Chondrocyte (in vitro differentiated cells): ENCODE measurements around the gene SPATS2. TPM values are rescaled to one million over a fixed set of nuclear protein-coding genes. Genes with fewer than 3 reads are reported as not detected.

Experiments
- DNase-seq: peaks from one replicate; pipeline ENCODE4 v3.0.0; 2021; ENCODE audit warnings: mixed read lengths, low spot score
- H3K27ac Mint-ChIP-seq: one replicate; pipeline ENCODE4 v1.8.0; 2021; ENCODE audit warnings: mild to moderate bottlenecking, moderate library complexity, mixed read lengths; ENCODE audit not compliant: unreplicated experiment
- H3K27me3 Mint-ChIP-seq: 2 replicates; pipeline ENCODE4 v1.8.0; 2021; ENCODE audit warnings: low read depth, mixed read lengths
- H3K36me3 Mint-ChIP-seq: 2 replicates; pipeline ENCODE4 v1.8.0; 2021; ENCODE audit warnings: low read depth, mixed read lengths
- H3K4me1 Mint-ChIP-seq: 2 replicates; pipeline ENCODE4 v1.8.0; 2021; ENCODE audit warnings: low read depth, mild to moderate bottlenecking, mixed read lengths
- H3K4me3 Mint-ChIP-seq: one replicate; pipeline ENCODE4 v1.8.0; 2021; ENCODE audit warnings: mild to moderate bottlenecking, moderate library complexity, mixed read lengths; ENCODE audit not compliant: unreplicated experiment
- H3K9me3 Mint-ChIP-seq: 2 replicates; pipeline ENCODE4 v1.8.0; 2021; ENCODE audit warnings: low read depth, mixed read lengths
- CTCF ChIP-seq: fragments of 200-600 bp; sonication (generic); IDR thresholded peaks from 2 replicates; pipeline ENCODE4 v1.5.0; 2021; ENCODE audit warnings: antibody characterized with exemption, mild to moderate bottlenecking, moderate library complexity
- total RNA-seq: library from RNA; stranded (reverse); gene quantifications from 3 replicates; pipeline ENCODE4 v1.2.1, GENCODE V29; 2021

The SPATS2 gene
- total RNA-seq, 1 donor from 2014 or later = 24.2 TPM

DNA sequence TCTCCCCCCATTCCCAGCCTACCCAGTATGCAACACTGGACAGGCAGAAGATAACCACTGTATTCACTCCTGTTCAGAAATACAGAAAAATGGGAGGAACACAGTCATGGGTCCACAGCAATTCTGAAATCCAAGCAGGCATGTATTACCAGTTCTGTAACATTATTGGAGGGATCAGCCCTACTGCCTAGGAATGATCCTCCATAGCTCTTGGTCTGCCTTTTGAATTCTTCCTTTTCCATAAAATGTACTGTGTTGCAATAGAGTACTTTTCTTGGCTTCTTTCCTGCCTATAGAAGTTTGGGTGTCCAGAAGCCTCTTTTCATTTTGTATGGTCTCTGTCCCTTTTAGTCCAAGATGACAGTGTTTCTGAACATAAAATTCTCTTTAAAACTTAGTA, 46.5 kb downstream of the SPATS2 start:
- no peaks in the 10 kb centered on the region for H3K27me3 Mint-ChIP-seq
- peaks cover 5% of the 10 kb centered on the region for H3K4me1 Mint-ChIP-seq
- no peak for DNase-seq
- TF ChIP-seq CTCF = no peak
- no peak overlapping the region for H3K4me3 Mint-ChIP-seq
- H3K36me3 Mint-ChIP-seq = peaks cover 2% of the 10 kb centered on the region
- no peak overlapping the region for H3K27ac Mint-ChIP-seq
- H3K9me3 Mint-ChIP-seq = no peaks in the 10 kb centered on the region

DNA sequence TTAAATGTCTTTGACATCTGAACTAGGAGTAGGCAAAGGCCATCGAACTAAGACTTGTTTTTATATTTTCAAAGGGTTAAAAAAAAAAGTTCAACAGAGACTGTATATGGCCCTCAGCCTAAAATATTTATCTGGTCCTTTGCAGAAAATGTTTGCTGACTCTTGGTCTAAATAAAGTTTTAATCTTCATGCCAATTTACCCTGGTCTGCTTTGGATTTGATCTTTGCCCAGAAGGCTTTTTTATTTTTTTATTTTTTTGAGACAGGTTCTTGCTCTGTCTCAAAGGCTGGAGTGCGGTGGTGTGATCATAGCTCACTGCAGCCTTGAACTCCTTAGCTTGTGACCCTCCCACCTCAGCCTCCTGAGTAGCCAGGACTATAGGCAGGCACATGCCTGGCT, 47.1 kb downstream of the SPATS2 start:
- no peaks in the 10 kb centered on the region for H3K9me3 Mint-ChIP-seq
- no peak for TF ChIP-seq CTCF
- H3K4me3 Mint-ChIP-seq = no peak overlapping the region
- H3K27me3 Mint-ChIP-seq = no peaks in the 10 kb centered on the region
- H3K36me3 Mint-ChIP-seq = peaks cover 2% of the 10 kb centered on the region
- no peak overlapping the region for H3K27ac Mint-ChIP-seq
- no peak for DNase-seq
- peaks cover 10% of the 10 kb centered on the region for H3K4me1 Mint-ChIP-seq

DNA sequence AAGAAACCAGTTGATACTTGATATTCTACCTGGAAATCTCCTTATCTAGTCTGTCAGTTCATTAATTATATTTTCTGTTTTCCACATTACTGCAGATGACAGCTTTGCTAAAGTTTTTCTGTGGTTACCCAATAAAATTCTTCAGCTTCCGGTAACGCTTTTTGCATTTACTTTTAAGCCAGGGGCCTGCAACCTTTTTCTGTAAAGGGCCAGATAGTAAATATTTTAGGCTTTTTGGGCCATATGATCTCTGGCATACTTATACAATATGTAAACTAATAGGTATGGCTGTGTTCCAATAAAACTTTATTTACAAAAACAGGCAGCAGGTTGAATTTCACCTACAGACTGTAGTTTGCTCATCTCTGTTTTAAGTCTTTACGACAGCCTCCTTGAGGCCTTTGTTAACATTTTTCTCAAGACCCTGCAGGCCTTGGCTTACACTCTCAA, 48.3 kb downstream of the SPATS2 start:
- H3K36me3 Mint-ChIP-seq = peaks cover 2% of the 10 kb centered on the region
- no peak overlapping the region for H3K27ac Mint-ChIP-seq
- H3K9me3 Mint-ChIP-seq = no peaks in the 10 kb centered on the region
- peaks cover 18% of the 10 kb centered on the region for H3K4me1 Mint-ChIP-seq
- H3K4me3 Mint-ChIP-seq = no peak overlapping the region
- no peaks in the 10 kb centered on the region for H3K27me3 Mint-ChIP-seq
- TF ChIP-seq CTCF = no peak
- no peak for DNase-seq

DNA sequence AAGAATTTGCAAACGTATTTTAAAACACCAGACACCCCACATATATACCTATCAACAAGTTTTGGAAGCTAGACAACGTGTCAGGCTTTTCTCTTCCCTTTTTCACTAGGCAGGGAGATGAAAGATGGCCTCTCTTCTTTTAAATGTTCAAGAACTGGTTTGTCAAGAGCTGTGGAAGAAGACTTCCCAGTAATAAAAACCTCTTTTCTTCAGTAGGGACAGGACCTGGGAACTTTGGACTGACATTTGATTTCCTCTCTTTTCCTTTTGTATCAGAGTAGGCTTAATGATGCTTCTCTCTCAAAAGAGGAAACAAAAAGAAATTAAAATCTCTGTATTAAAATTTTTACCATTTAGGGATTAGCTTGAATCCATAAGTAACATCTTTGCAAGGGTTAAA, 49.6 kb downstream of the SPATS2 start:
- Mint-ChIP-seq H3K4me3 (no peak overlapping the region), H3K9me3 (no peaks in the 10 kb centered on the region), H3K36me3 (no peaks in the 10 kb centered on the region), H3K27ac (no peak overlapping the region), H3K4me1 (peaks cover 24% of the 10 kb centered on the region), H3K27me3 (no peaks in the 10 kb centered on the region)
- no peak for DNase-seq
- no peak for TF ChIP-seq CTCF

- no peak for TF ChIP-seq CTCF
- DNase-seq = no peak
- no peaks in the 10 kb centered on the region for H3K36me3 Mint-ChIP-seq
- no peak overlapping the region for H3K27ac Mint-ChIP-seq
- no peak overlapping the region for H3K4me3 Mint-ChIP-seq
- no peaks in the 10 kb centered on the region for H3K27me3 Mint-ChIP-seq
- no peaks in the 10 kb centered on the region for H3K9me3 Mint-ChIP-seq
- peaks cover 26% of the 10 kb centered on the region for H3K4me1 Mint-ChIP-seq
Measured at GRCh38 chr12:49417558-49417957, 50.3 kb downstream of the SPATS2 start.
